ENCODE measurements around the gene SLIT3. TPM values are rescaled to one million over a fixed set of nuclear protein-coding genes. Genes with fewer than 3 reads are reported as not detected.

Gene SLIT3
- total and polyA plus RNA-seq, 2 donors (not counting 3 experiments of a cell fraction or from before 2014, with no cell fraction given) = 0.90 to 1.0 TPM

- Histone ChIP-seq H2AFZ (ENCODE audit: low read depth, low read length) (no peak overlapping the region), H3K9me1 (replicated peaks; ENCODE audit: control insufficient read depth, extremely low read depth, insufficient read depth, low read length) (no peaks in the 10 kb centered on the region), H3K4me2 (ENCODE audit: insufficient read depth, low read length) (no peak overlapping the region), H3K4me3 (replicated peaks in 1 of 3; ENCODE audit: insufficient read depth in 1 of 3, low read depth in 1 of 3, low read length in 3 of 3) (no peak overlapping the region), H3K9ac (replicated peaks; ENCODE audit: extremely low read depth, insufficient read depth, low read length) (no peak overlapping the region), H3K9me3 (replicated peaks; ENCODE audit: control insufficient read depth, insufficient read depth, low read length) (no peaks in the 10 kb centered on the region), H3K36me3 (ENCODE audit: control insufficient read depth in 2 of 2, extremely low read depth in 1 of 2, insufficient read depth in 2 of 2, low read length in 2 of 2) (no peaks in the 10 kb centered on the region), H3K27me3 (ENCODE audit: control insufficient read depth in 2 of 2, insufficient read depth in 2 of 2, low read length in 2 of 2) (no peaks in the 10 kb centered on the region), H4K20me1 (replicated peaks; ENCODE audit: control insufficient read depth, extremely low read depth, insufficient read depth, low read length) (no peaks in the 10 kb centered on the region), H3K4me1 (ENCODE audit: control insufficient read depth, extremely low read depth, insufficient read depth, low read length) (no peaks in the 10 kb centered on the region), H3K27ac (ENCODE audit: insufficient read depth, low read depth, low read length) (no peak overlapping the region), H3K79me2 (ENCODE audit: control insufficient read depth, insufficient read depth, low read length) (no peaks in the 10 kb centered on the region)
- intact Hi-C loops (cut with micrococcal nuclease) = no loop called here
- no peak for FAIRE-seq
- DNase-seq (ENCODE audit: low read depth, low spot score) = no peak
- TF ChIP-seq JUN (IDR thresholded peaks at IDR 0.05; ENCODE audit: borderline replicate concordance, insufficient read depth, insufficient read length, low read depth) (no peak), CTCF (IDR thresholded peaks at IDR 0.05; ENCODE audit: extremely low read depth in 1 of 2, insufficient read depth in 1 of 2, low read depth in 1 of 2, low read length in 2 of 2) (no peak), POLR2AphosphoS5 (IDR thresholded peaks at IDR 0.05; ENCODE audit: insufficient read depth, low read depth, low read length) (no peak), POLR2A (IDR thresholded peaks at IDR 0.05; ENCODE audit: low read depth, low read length) (no peak), MYC (IDR thresholded peaks at IDR 0.05; ENCODE audit: low read depth, low read length) (no peak), EZH2 (IDR thresholded peaks at IDR 0.05; ENCODE audit: borderline replicate concordance, low read depth, low read length, severe bottlenecking) (no peak), FOS (IDR thresholded peaks at IDR 0.05; ENCODE audit: borderline replicate concordance, insufficient read depth, low read length) (no peak), GATA2 (IDR thresholded peaks at IDR 0.05; ENCODE audit: insufficient read depth, insufficient read length, low read depth, low read length) (no peak)
- TF ChIP-seq, protein P1, sequence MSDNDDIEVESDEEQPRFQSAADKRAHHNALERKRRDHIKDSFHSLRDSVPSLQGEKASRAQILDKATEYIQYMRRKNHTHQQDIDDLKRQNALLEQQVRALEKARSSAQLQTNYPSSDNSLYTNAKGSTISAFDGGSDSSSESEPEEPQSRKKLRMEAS (IDR thresholded peaks at IDR 0.05; ENCODE audit: insufficient read depth, insufficient read length) = no peak
- POLR2A ChIA-PET = no interaction called here
- CTCF ChIA-PET = no interaction called here
- dilution Hi-C loops (cut with MboI; ENCODE audit: extremely low pct_ligation_motif_present, low sequenced_read_pairs) = no loop called here
- BruUV-seq (replicated peaks) = no TSS peak
Observed at GRCh38 chr5:168752416-168753190, 548.3 kb downstream of the SLIT3 start.
